Measurements from ENCODE around the gene MMP25.
A peak's percentile ranks its signal among the peaks of the same experiment; 100 is the strongest.
"Not testable (repeated sequence)": the region's sequence is repeated elsewhere in the genome, so short reads cannot be mapped to it uniquely, and the experiment has no call there.

Gene MMP25

DNA sequence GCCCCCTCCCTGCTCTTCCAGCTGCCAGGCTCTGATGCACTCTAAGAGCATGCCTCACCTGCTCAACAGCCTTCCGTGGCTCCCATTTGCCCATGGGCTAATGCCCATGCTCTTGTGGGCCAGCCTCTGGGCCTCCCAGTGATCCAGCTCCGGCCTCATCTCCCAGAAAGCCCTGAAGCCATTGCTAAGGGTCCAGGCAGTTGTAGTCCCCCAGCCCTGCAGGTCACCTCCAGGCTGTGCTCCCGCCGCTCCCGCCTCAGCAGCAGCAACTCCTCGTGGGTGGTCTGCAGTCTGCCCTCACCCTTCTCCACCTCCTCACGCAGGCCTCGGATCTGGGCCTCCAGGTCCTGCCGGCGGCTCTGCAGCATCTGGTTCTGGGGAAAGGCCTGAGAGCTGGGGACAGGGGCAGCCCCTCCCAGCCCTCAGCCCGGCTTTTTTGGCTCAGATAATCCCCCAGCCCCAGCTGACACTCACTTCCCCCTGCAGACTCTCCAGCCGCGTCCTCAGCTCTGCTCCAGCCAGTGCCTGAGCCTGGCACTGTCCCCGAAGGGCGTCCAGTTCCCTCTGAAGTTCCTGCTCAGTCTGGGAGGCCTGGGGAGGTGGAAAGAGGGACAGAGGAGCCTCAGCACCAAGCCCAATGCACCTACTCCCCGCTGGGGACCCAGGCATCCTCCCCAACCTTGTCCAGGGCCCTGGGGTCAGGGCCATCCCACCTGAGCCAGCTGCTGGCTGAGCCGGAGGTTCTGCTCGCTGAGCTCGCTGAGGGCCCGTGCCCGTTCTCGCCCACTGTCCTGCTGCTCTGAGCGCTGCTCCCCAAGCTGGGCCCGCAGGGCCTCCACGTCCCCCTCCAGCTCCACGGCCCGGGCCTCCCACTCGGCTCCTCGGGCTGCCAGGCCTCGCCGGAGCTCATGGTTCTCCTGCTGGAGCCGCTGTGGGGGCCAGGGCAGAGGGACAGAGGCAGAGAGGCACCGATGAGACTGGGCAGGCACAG is 15.8 kb upstream of the MMP25 start:
- no peak for DNase-seq

DNA sequence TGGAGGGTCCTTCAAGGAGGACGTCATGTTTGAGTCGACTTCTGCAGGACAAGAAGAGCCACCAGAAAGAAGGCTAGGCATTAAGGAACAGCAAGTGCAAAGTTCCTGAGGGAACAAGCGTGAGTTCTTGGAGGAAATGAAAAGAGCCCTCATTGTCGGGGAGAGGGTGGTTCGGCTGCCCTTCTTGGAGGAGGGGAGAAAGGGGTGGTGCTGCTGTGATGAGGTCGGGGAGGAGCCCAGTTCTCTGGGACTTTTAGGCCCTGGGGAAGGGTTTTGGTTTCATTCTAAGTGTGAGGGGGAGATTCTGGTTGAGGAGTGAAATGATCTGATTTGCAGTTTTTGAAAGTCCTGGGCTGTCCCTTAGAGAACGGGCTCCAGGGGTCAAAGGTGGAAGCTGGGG is 13.7 kb upstream of the MMP25 start:
- DNase-seq = no peak

DNA sequence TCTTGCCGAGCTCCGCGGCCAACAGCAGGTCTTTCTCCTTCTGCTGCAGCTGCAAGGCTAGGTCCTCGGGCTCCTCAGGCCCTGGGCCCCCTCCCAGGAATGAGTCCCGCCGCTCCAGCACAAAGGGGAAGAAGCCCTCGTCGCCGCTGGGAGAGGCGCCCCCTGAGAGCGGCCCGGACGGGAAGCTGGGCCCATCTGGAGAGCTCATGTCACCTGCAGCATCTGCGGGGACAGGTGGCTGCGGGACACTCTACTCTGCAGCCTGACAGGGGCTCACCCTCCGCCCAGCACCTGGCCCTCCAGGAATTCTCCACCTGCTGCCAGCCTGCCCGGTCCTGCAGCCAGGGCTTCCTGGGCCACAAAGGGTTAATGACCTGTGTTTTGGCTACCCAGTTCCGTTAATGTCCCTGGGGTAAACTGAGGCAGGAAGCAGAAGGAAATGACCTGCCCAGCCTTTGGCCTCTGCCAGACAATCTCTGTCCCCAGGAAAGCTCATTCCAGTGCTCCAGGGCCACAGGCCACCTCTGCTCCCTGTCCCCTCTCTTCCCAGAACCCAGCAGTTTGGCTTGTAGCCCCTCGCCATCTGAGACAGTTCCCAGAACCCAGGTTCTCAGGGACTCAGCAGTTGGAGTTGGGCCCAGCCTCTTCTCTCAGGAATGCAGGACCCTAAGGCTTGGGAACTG is 10.9 kb upstream of the MMP25 start:
- no peak for DNase-seq

DNA sequence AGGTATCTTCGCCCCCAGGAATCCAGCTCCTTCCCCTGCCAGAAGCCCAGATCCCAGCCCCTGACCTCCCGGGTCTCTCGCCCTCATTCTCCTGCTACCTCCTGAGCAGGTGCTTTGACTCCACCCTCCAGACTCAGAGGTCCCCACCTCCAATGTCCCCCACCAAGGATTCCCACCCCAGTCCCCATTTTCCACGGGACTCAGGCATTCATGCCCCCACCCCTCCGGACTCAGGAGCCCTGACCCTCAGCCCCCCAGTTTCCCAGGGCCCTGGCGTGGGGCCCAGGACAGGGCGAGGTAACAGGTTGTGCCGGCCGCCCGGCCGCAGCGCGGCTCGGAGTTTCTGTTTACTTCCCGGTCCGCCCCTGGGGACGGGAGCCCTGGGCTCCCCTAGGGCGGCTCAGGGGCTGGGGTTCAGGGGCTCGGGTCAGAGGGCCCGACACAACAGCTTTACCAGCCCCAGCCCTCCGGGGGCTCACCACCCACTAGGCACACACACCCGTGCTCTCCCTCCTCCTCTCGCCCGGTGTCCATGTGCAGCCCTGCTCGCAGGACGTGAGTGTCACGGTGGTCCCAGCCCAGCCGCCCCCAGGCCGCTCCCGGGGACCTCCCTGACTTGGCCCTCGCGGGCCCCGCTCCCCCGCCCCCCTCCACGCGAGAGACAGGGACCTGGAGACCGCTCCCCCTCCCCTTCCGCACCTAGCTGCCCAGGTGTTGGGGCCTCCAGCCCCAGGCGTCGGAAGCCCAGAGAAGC is 10.2 kb upstream of the MMP25 start:
- no peak for DNase-seq

DNA sequence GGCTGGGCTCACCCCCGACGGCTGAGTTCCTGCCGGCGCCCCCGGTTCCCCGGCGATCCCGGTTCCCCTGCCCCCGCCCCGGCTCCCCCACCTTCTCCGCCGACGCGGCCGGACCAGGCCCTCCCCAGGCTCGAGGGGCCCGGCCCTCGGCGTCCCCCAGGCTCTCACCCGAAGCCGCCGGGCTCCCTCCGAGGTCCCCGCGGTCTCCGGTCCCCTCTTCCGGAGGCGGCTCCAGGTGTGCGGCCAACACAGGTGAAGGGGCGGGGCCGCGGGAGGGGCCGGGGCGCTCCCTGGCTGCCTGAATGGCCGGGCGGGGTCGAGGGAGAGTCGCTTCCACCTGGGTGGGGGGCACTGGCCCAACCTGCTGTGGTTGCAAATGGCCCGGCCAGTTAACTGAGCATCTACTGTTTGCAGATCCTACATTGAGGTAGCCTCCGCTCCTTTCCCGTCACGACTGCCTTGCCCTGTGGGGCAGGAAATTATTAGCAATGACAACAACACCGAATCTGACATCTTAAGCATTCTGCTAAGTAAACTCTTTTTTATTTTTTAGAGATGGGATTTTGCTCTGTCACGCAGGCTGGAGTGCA is 9.5 kb upstream of the MMP25 start, which contains the start of gene BICDL2:
BICDL2 (minus strand) TSS at position 219 of the 590 bp plus-strand sequence. CDS start 1,448 bp downstream, outside the sequence.
- DNase-seq = no peak

DNA sequence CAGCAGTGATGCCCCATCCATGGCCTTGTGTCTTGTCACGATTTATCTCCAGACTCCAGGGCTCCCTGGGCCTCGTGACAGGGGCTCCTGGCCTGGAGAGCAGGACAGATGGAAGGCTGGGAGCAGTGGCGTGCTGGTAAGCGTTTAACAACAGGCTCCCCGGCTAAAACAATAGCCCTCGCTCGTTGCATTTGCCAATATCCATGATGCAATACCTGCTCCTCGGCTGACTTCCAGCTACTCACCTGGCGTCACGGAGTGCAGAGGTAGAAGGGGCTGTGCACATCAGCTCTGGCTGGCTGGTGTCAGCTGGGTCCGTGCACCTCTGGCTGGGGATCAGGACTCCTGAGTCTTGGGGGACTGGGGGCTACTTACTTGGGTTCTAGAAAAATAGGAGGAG is 8.1 kb upstream of the MMP25 start:
- no peak for DNase-seq

DNA sequence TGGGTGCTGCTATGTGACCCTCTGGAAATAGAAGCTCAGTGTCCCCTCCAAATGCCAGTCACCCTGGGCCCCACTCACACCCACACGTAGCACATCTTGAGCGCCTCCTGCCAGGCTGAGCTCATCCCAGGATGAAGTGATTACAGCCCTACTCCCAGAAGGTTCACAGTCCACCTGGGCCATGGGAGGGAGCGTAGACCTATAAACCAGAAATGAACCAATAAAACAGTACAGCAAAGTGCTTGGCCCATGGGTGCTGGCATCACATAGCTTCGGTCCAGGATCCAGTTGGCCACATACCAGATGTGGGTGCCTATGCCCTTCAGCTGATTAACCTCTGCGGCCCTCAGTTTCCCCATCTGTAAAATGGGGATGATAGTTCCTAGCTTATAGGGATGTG is 7.5 kb upstream of the MMP25 start:
- no peak for DNase-seq

DNA sequence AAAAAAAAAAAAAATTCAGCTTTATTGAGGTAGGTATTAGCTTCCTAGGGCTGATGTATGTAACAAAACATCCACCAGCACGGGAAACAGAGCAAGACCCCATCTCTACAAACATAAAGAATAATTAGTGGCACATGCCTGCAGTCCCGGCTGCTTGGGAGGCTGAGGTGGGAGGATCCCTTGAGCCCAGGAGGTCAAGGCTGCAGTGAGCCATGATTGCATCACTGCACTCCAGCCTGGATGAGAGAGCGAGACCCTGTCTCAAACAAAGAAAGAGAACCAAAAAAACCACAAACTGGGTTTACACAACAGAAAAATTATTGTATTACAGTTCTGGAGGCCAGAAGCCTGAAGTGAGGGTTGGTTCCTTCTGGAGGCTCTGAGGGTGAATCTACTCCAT is 4.0 kb upstream of the MMP25 start:
- peak; percentile 81 for DNase-seq

DNA sequence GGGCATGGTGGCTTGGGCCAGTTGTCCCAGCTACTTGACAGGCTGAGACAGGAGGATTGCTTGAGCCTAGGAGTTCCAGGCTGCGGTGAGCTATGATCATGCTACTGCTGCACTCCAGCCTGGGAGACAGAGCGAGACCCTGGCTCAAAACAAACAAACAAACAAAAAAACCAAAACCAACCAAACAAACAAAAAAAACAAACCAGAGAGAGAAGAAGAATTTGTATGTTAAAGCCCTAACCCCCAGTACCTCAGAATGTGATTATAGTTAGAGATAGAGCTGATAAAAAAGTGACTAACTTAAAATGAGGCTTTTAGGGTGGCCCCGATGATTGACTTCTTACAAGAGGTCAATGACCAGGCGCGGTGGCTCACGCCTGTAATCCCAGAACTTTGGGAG is 1.7 kb upstream of the MMP25 start:
- no peak for DNase-seq

DNA sequence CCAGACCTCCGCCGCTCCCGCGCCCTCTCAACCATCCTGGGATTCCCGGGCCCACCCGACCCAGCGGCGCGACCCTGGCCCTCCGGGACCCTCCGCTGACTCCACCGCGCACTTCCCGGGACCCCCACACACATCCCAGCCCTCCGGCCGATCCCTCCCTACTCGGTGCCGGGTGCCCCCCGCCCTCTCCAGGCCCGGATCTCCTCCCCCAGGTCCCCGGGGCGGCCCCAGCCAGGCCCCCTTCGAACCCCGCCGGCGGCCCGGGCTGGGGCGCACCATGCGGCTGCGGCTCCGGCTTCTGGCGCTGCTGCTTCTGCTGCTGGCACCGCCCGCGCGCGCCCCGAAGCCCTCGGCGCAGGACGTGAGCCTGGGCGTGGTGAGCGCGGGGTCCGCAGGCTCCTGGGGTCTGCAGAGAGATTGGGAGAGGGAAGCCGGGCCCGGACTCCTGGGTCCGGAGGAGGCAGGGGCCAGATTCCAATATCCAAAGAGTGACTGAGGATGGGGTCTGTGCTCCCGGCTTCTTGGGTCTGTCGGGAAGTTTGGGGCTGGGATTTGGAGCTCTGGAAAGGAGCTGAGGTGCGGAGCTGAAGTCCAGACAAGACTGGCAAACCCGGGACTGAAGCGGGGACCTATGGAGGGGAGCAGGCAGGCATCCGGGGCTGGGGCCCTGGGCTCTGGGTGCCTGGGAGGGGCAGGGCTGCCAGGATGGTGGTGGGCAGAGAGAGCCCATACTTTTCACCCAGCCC is 453 bp downstream of the MMP25 start:
- DNase-seq = no peak

DNA sequence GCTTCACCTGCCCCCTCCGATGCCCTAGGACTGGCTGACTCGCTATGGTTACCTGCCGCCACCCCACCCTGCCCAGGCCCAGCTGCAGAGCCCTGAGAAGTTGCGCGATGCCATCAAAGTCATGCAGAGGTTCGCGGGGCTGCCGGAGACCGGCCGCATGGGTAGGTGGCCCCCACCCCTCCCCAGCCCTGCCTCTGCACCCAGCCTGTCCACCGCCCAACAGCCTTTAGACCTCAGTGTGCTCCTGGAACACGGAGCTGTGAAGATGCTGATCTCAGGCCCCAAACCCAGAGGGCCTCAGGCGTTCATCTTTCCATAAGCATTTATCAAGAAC is 993 bp downstream of the MMP25 start:
- no peak for DNase-seq

DNA sequence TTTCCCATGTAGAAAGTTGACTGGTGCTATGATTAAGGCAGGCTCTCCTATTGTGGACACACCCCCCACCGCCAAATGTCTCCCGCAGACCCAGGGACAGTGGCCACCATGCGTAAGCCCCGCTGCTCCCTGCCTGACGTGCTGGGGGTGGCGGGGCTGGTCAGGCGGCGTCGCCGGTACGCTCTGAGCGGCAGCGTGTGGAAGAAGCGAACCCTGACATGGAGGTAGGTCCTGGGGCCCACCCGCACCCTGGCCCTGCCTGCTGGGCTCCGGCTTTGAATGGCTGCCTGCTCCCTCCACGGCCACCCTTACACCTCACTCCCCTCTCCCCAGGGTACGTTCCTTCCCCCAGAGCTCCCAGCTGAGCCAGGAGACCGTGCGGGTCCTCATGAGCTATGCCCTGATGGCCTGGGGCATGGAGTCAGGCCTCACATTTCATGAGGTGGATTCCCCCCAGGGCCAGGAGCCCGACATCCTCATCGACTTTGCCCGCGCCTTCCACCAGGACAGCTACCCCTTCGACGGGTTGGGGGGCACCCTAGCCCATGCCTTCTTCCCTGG is 3.6 kb downstream of the MMP25 start:
- no peak for DNase-seq

DNA sequence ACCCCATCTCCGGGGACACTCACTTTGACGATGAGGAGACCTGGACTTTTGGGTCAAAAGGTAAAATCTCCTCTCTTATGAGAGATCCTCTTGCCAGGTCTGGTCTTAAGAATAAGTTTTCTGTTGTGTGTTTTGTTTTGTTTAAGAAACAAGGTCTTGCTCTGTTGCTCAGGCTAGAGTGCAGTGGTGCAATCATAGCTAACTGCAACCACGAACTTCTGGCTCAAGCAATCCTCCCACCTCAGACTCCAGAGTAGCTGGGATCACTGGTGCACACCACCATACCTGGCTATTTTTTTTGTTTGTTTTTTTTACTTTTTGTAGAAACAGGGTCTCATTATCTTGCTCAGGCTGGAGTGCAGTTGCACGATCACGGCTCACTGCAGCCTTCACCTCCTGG is 4.1 kb downstream of the MMP25 start:
- DNase-seq = peak; percentile 37

DNA sequence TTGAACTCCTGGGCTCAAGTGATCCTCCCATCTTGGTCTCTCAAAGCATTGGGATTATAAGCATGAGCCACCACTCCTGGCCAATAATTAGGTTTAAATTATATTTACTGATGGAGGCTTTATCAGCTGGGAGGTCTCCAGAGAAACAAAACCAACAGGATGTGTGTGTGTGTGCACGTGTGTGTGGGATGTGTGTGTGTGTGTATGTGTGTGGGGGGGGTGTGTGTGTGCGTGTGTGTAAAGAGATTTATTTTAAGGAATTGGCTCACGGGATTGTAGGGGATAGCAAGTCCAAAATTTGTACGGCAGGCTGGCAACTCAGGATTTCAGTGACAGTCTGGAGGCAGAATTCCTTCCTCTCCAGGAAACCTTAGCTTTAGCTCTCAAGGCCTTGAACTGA is 4.6 kb downstream of the MMP25 start:
- no peak for DNase-seq

DNA sequence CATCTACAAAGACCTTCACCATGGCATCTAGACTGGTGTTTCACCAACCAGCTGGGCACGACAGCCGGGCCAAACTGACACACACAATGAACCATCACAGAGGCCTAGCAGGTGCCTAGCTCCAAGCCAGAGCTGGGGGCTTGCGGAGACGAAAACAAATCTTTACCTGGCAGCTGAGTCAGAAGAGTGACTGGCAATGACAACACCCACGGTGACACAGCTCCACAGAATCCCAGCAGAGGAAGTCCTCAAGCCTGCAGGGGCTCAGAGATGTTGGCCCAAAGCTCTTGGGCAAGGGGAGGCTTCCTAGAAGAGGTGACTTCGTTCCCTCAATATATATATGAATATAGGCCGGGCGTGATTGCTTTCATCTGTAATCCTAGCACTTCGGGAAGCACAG is 5.1 kb downstream of the MMP25 start:
- DNase-seq = peak; percentile 10

DNA sequence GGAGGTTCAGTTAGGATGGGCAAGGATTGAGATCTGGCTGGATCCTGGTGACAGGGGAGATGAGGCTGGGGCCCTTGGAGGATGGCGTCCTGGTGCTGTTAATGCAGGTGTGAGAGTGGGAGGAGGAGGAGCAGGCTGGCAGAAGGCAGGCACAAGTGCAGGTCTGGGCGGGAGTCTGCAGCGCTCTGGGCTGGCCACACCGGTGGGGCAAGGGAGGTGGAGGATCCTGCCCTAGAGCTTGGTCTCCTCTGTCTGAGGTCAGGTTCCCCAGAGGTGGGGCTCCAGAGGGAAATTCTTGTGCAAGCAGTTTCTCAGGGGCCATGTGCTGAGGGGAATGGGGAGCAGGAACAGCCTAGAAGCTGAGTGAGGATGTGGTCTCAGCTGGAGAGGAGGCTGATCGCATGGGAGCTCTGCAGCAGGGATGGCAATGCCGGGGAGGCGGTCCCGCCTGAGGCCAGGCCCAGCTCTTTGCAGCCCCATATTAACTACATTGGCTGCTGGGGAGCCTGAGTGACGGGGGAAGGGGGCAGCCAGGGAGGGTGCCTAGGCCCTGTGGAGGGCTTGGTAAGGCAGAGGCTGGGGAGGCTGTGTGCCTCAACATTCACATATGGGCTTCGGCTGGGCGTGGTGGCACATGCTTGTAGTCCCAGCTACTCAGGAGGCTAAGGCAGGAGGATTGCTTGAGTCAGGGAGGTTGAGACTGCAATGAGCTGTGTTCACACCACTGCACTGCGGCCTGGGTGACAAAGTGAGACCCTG is 6.4 kb downstream of the MMP25 start:
- DNase-seq = not testable (repeated sequence)

DNA sequence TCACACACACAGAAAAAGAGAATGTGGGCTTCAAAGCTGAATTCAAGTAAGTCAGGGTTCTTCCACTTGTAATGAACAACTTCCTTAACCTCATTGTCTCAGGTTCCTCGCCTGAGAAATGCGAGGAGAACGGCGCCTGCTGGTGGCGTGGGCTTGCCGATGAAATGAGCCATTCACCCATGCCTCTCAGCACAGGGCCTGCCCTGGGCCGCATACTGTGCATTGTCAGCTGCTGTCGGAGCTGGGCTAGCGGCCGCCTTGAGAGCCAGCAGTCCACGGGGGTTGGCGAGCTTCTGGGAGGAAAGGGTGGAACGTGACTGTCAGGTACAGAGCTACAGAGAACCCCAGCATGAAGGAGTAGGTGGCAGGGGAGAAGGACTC is 7.0 kb downstream of the MMP25 start:
- peak; percentile 27 for DNase-seq

DNA sequence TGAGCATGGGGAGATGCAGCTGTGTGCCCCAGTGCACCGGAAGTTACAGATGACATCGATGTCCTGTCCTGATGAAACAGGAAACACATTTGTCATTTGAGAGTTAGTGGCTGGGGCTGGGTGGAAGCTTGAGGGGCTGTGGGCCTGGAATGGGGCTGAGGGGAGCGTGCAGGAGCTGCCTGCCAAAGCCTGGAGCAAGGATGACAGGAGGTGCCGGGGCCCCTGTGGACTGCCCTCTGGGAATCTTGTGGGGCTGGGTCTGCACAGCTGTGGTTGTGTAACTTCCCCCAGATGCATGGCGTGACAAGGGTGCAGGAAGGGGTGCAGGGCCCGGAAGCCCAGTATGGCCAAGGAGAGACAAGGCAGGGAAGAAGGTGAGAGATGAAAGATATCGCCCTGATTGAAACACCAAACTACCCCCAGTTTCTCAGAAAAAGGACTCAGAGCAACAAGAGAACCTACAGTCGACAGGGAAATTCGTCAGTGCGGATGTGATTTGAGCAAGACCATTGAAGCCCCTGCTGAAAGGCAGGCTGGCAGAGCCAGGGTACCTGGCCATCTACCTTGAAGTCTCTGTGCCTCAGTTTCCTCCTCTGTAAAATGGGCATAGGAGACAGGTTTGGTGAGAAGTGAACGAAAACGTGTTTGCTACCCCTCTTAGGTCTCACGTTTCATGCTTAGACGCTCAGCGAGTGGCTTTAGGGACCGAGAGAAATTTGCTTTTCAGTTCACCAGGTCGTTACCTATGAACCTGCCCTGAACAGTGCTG is 8.8 kb downstream of the MMP25 start:
- peak; percentile 75 for DNase-seq

DNA sequence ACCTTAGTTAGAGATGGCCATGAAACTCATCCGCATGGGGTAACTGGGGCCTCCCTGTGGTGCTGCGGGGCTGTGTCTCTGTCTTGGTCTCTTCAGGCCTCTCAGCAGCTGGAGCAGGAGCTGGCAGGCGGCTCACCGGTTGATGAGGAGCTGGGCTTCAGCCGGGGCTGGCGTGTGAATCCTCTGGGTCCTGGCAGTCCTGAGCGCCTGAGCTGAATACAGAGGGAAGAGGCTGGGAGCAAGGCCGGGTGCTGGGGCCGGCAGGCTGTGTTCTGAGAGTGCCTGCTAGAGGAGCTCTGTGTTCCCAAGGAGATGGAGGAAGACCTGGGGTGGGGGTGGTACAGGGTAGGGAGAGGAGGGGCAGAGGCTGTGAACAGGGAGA is 9.4 kb downstream of the MMP25 start:
- not testable (repeated sequence) for DNase-seq

Measured in MV-4-11 (cell line).